IMR-90 (cell line): ENCODE results near the gene KRTAP12-1. TPM values are rescaled to one million over a fixed set of nuclear protein-coding genes. Genes with fewer than 3 reads are reported as not detected.

Experiments used
- ATAC-seq: fragments of 200-7000 bp; cut with Tn5 transposase; 2 replicates; pipeline ENCODE4 v1.9.1; 2020; ENCODE audit warnings: low read depth, mild to moderate bottlenecking, moderate library complexity
- BruUV-seq: library from RNA; stranded (reverse); fragments of 400-500 nt; replicated peaks from 2 replicates; lab custom pipeline; 2021; lab: Mats Ljungman, UMichigan
- CTCF ChIA-PET: fragments of 300-600 bp; formaldehyde crosslinking; extraction: SDS; loops from one replicate; lab custom pipeline; 2021; ENCODE audit warnings: antibody characterized with exemption; lab: Yijun Ruan, JAX
- POLR2A ChIA-PET: fragments of 300-600 bp; sonication (Branson Sonifier 250); formaldehyde crosslinking; loops from one replicate; lab custom pipeline; 2022; ENCODE audit warnings: antibody characterized with exemption; ENCODE audit not compliant: unreplicated experiment; lab: Charles Lee
- DNase-seq: peaks from one replicate; pipeline ENCODE4 v3.0.0; 2013
- H2AFZ ChIP-seq: replicated peaks from 2 replicates; pipeline ENCODE3; 2013; ENCODE audit warnings: low read length, mild to moderate bottlenecking; ENCODE audit not compliant: poor library complexity
- H2AK5ac ChIP-seq: 2 replicates; pipeline ENCODE4 v1.6.1; 2013; ENCODE audit warnings: low read depth, low read length, inconsistent platforms
- H2AK9ac ChIP-seq: replicated peaks from 2 replicates; pipeline ENCODE3; 2013; ENCODE audit warnings: mild to moderate bottlenecking, low read depth, low read length, moderate library complexity; ENCODE audit not compliant: poor library complexity
- H2BK120ac ChIP-seq: 2 replicates; pipeline ENCODE4 v1.6.1; 2013; ENCODE audit warnings: low read depth, low read length, inconsistent platforms
- H2BK15ac ChIP-seq: 3 replicates; pipeline ENCODE4 v1.6.1; 2013; ENCODE audit warnings: low read depth, low read length, inconsistent platforms
- H2BK20ac ChIP-seq: 2 replicates; pipeline ENCODE4 v1.6.1; 2013; ENCODE audit warnings: low read depth, mild to moderate bottlenecking, inconsistent platforms, low read length, moderate library complexity
- H2BK5ac ChIP-seq: 2 replicates; pipeline ENCODE4 v1.6.1; 2013; ENCODE audit warnings: mild to moderate bottlenecking, low read depth, low read length, inconsistent platforms; ENCODE audit not compliant: poor library complexity, severe bottlenecking
- H3K14ac ChIP-seq: replicated peaks from 2 replicates; pipeline ENCODE4 v1.6.1; 2013; ENCODE audit warnings: low read depth, low read length, inconsistent platforms
- H3K18ac ChIP-seq: 2 replicates; pipeline ENCODE4 v1.6.1; 2013; ENCODE audit warnings: low read depth, low read length, control low read depth
- H3K23ac ChIP-seq: 2 replicates; pipeline ENCODE4 v1.6.1; 2013; ENCODE audit warnings: low read depth, low read length, inconsistent platforms
- H3K27ac ChIP-seq: 2 replicates; pipeline ENCODE4 v1.5.1; 2013; ENCODE audit warnings: mild to moderate bottlenecking, control low read depth, low read length; ENCODE audit not compliant: insufficient read depth
- H3K27me3 ChIP-seq: 2 replicates; pipeline ENCODE4 v1.6.1; 2013; ENCODE audit warnings: low read length; ENCODE audit not compliant: control insufficient read depth, insufficient read depth
- H3K36me3 ChIP-seq: 2 replicates; pipeline ENCODE4 v1.6.1; 2013; ENCODE audit warnings: low read length, mixed read lengths; ENCODE audit not compliant: control insufficient read depth, insufficient read depth
- H3K4ac ChIP-seq: 2 replicates; pipeline ENCODE4 v1.6.1; 2013; ENCODE audit warnings: low read depth, low read length, inconsistent platforms
- H3K4me1 ChIP-seq: 2 replicates; pipeline ENCODE4 v1.6.1; 2013; ENCODE audit warnings: low read length, mixed read lengths; ENCODE audit not compliant: control insufficient read depth, insufficient read depth
- H3K4me2 ChIP-seq: 2 replicates; pipeline ENCODE4 v1.6.1; 2013; ENCODE audit warnings: low read depth, mild to moderate bottlenecking, control low read depth, low read length, moderate library complexity
- H3K4me3 ChIP-seq: 2 replicates; pipeline ENCODE4 v1.5.1; 2013; ENCODE audit warnings: low read depth, mild to moderate bottlenecking, control low read depth, low read length, moderate library complexity; ENCODE audit not compliant: insufficient read depth
- H3K56ac ChIP-seq: 2 replicates; pipeline ENCODE4 v1.6.1; 2013; ENCODE audit warnings: low read length, inconsistent platforms; ENCODE audit not compliant: insufficient read depth; ENCODE audit errors: extremely low read depth
- H3K79me1 ChIP-seq, 2 experiments: 2 replicates each; pipeline ENCODE4 v1.6.1; 2013; ENCODE audit warnings: low read length in 2 of 2, inconsistent platforms in 1 of 2, low read depth in 1 of 2
- H3K9ac ChIP-seq: 2 replicates; pipeline ENCODE4 v1.6.1; 2013; ENCODE audit warnings: low read depth, low read length, control low read depth
- H3K9me1 ChIP-seq: 2 replicates; pipeline ENCODE4 v1.6.1; 2013; ENCODE audit warnings: low read length, inconsistent platforms; ENCODE audit not compliant: insufficient read depth
- H3K9me3 ChIP-seq: 2 replicates; pipeline ENCODE4 v1.6.1; 2013; ENCODE audit warnings: low read length; ENCODE audit not compliant: control insufficient read depth, insufficient read depth
- H4K20me1 ChIP-seq: 2 replicates; pipeline ENCODE4 v1.6.1; 2013; ENCODE audit warnings: low read length, inconsistent platforms; ENCODE audit not compliant: insufficient read depth
- H4K5ac ChIP-seq: 2 replicates; pipeline ENCODE4 v1.6.1; 2013; ENCODE audit warnings: mild to moderate bottlenecking, low read depth, low read length, control low read depth
- H4K8ac ChIP-seq, 2 experiments: 2 replicates each; pipeline ENCODE4 v1.6.1; 2013; ENCODE audit warnings: low read depth in 2 of 2, low read length in 2 of 2, control low read depth in 1 of 2, inconsistent platforms in 1 of 2
- H4K91ac ChIP-seq: 2 replicates; pipeline ENCODE4 v1.6.1; 2013; ENCODE audit warnings: low read depth, low read length, inconsistent platforms; ENCODE audit not compliant: insufficient read depth
- CEBPB ChIP-seq: IDR thresholded peaks from 2 replicates; pipeline ENCODE4 v1.6.1; 2012; ENCODE audit warnings: low read depth, low read length, improper control_type of control experiment
- MAZ ChIP-seq: IDR thresholded peaks from 2 replicates; pipeline ENCODE4 v1.6.1; 2012; ENCODE audit warnings: low read depth, mild to moderate bottlenecking, low read length, improper control_type of control experiment, moderate library complexity, borderline replicate concordance
- MXI1 ChIP-seq: IDR thresholded peaks from 2 replicates; pipeline ENCODE4 v1.6.1; 2012; ENCODE audit warnings: low read depth, mild to moderate bottlenecking, low read length, moderate library complexity, borderline replicate concordance
- RCOR1 ChIP-seq: IDR thresholded peaks from 2 replicates; pipeline ENCODE4 v1.6.1; 2012; ENCODE audit warnings: mild to moderate bottlenecking, low read length, improper control_type of control experiment; ENCODE audit not compliant: insufficient replicate concordance
- RFX5 ChIP-seq: IDR thresholded peaks from 2 replicates; pipeline ENCODE4 v1.8.0; 2012; ENCODE audit warnings: low read depth, mild to moderate bottlenecking, low read length, moderate library complexity
- WGBS, 2 experiments: methylation state at CpG; one replicate each; pipeline versions ENCODE4 v1.1.5 to v1.1.7; 2013; ENCODE audit warnings: missing lambda C conversion rate in 2 of 2; ENCODE audit not compliant: insufficient read length in 1 of 2; ENCODE audit errors: extremely low coverage in 2 of 2; 5-methylcytosine and 5-hydroxymethylcytosine counted together
- dilution Hi-C: fragments of 300-500 bp; cut with HindIII; formaldehyde crosslinking; loops from one replicate; pipeline ENCODE4 v1.14.3; 2018; ENCODE audit warnings: low sequenced_read_pairs; ENCODE audit not compliant: unreplicated experiment
- in situ Hi-C: fragments of 300-500 bp; cut with MboI; formaldehyde crosslinking; loops from 3 replicates; pipeline ENCODE4 v1.14.3; 2019; ENCODE audit warnings: low sequenced_read_pairs, inconsistent platforms, mixed read lengths
- intact Hi-C: fragments of 100-400 bp; cut with micrococcal nuclease; formaldehyde crosslinking; loops from 2 replicates; pipeline ENCODE4 v1.10.0; 2022
- polyA plus RNA-seq, 3 experiments: library from polyadenylated mRNA; depleted of rRNA; stranded (reverse); fragments of >200 nt; gene quantifications; 2 replicates each; pipeline ENCODE4 v1.2.3, GENCODE V29; 2012; ENCODE audit warnings: low replicate concordance in 1 of 3
- total RNA-seq: library from RNA; depleted of rRNA; stranded (reverse); fragments of >200 nt; gene quantifications from 2 replicates; pipeline ENCODE4 v1.2.3, GENCODE V29; 2012

The KRTAP12-1 gene
- total and polyA plus RNA-seq, 2 of the 4 experiments (the other 2 are of a cell fraction) = not detected

GRCh38 chr21:44728716-44729115, 46.8 kb upstream of the KRTAP12-1 start:
- no peaks in the 10 kb centered on the region for H4K20me1 ChIP-seq
- H2BK5ac ChIP-seq = no peak overlapping the region
- ATAC-seq = no peak
- no peak overlapping the region for H2BK120ac ChIP-seq
- no peak overlapping the region for H2BK20ac ChIP-seq
- in situ Hi-C loops (no loop called here), intact Hi-C loops (no loop called here), dilution Hi-C loops (no loop called here)
- H2BK15ac ChIP-seq = no peak overlapping the region
- no peak overlapping the region for H3K4ac ChIP-seq
- H3K4me2 ChIP-seq = no peak overlapping the region
- H3K9me1 ChIP-seq = no peaks in the 10 kb centered on the region
- H3K56ac ChIP-seq = no peak overlapping the region
- TF ChIP-seq MXI1 (no peak), RFX5 (no peak), RCOR1 (no peak), MAZ (no peak), CEBPB (no peak)
- CTCF ChIA-PET = no interaction called here
- no TSS peak for BruUV-seq
- no peak overlapping the region for H3K18ac ChIP-seq
- H3K9me3 ChIP-seq = no peaks in the 10 kb centered on the region
- no peak overlapping the region for H2AK9ac ChIP-seq
- WGBS, 2 experiments = 46% methylated on average over 2 of the region's 14 CpGs; no CpG with 5 or more reads in 1 of the 2 experiments
- H3K4me3 ChIP-seq = no peak overlapping the region
- H2AK5ac ChIP-seq = no peak overlapping the region
- peaks cover 32% of the 10 kb centered on the region for H3K27me3 ChIP-seq
- H4K5ac ChIP-seq = no peak overlapping the region
- no peak overlapping the region for H4K91ac ChIP-seq
- no peak overlapping the region for H3K14ac ChIP-seq
- no peaks in the 10 kb centered on the region for H3K36me3 ChIP-seq
- H2AFZ ChIP-seq = no peak overlapping the region
- no peaks in the 10 kb centered on the region for H3K79me1 ChIP-seq
- no peak overlapping the region for H3K27ac ChIP-seq
- H3K9ac ChIP-seq = no peak overlapping the region
- no peak for DNase-seq
- H3K4me1 ChIP-seq = no peaks in the 10 kb centered on the region
- no peak overlapping the region for H3K23ac ChIP-seq
- POLR2A ChIA-PET = no interaction called here
- H4K8ac ChIP-seq = no peak overlapping the region
